GM19035 (cell line): ENCODE results near the gene FPGS.
A peak's percentile ranks its signal among the peaks of the same experiment; 100 is the strongest.
"Not testable (repeated sequence)": the region's sequence is repeated elsewhere in the genome, so short reads cannot be mapped to it uniquely, and the experiment has no call there.

ENCODE experiments used
- ATAC-seq: cut with Tn5 transposase; IDR thresholded peaks from one replicate; pipeline ENCODE4 v1.9.1; 2021; ENCODE audit not compliant: unreplicated experiment

The FPGS gene

DNA sequence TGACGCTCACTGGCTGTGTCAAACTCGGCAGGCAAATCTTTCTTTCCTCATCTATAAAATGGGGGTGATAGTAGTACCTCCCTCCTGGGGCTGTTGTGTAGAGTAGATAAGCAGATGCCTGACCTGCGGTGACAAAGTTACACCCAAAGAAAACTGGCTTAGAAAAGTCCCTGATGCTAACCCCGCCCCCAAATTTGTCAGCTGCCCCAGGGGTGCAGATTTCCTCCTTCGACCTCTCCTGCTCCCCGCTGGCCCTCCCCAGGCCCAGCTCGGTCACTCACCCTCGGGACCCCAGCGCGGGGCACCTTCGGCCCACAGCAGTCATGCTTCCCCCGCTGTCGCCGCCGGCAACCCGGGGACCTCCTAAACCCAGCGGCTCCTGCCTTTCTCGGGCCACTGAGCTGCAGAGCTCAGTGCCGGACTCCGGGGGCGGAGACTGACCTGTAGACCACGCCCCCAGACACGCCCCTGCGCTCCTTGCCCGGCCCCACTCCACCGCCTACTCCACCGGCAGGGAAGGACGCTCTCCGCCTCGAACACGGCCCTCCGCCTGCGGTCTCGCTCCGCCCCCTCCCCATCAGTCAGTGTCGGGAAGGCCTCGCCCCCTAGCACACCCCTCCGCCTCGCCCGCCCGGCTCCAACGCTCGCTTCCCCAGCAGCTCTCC is 31.6 kb upstream of the FPGS start:
- peak; percentile 87 for ATAC-seq

- ATAC-seq: no peak
These were observed 31.0 kb upstream of the FPGS start for GRCh38 chr9:127771570-127772189.

DNA sequence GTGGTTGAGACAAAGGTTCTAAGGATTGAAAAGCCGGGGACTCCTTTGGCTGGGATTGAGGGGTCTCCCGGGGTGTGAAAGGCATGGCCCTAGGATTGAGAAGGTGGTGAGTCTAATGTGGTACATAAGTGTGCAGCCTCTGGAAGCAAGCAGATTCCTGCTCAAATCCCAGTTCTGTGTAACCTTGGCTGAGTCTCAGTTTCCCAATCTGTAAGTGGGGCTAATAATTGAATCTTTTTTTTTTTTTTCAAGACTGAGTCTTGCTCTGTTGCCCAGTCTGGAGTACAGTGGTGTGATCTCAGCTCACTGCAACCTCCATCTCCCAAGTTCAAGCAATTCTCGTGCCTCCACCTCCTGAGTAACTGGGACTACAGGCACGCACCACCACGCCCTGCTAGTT is 30.1 kb upstream of the FPGS start:
- no peak for ATAC-seq

- no peak for ATAC-seq
These were observed 29.4 kb upstream of the FPGS start for GRCh38 chr9:127773272-127773671.

DNA sequence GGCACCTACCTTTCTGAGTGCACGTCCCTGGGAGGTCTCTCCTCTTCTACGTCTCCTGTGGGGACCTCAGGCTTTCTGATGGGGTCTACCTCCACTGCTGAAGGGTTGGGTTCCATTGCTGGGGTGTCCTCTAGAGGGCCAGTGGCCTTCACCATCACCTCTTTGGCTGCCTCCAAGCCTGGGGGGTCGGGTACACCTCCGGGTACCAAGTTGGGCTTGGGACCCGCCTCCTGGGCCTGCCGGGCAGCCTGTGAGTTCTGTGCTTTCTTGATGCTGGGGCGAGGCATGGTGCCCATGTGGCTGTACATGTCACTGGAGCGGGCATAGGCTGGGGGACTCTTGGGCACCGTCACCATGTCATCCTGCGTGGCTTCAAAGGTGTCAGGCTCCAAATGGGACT is 28.7 kb upstream of the FPGS start:
- no peak for ATAC-seq

DNA sequence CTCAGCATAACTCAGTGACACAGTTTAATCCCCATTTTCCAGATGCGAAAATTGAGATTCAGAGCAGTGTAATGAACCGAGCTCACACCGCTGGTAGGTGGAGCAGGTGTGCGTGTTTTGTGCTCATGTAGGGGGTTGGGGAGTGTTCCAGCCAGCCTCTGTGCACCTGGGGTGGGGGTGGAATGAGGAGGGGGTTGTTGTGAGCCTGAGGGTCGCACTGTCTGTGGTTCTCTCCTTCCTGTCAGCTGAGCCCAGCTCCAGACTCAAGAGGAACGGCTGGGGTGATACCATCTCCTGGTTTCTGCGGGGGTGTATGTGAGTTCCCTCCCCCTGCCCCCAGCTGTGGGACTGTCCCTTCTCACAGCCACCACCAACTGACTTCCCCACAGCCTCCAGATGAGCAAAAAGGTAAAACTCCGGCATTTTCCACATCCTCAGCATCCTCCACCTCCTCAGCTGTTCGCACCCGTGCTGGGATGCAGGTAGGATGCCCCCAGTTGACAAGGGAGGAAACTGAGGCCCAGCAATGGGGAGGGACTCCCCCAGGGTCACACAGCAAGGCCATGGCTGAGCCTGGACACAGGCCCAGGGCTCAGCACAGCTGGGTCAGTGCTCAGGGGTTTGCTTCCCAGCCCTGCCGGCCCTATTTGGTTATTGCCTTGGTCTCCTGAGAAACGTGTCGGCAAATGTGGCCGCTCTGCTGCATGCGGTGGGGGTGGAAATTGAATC is 26.3 kb upstream of the FPGS start:
- peak; percentile 32 for ATAC-seq

DNA sequence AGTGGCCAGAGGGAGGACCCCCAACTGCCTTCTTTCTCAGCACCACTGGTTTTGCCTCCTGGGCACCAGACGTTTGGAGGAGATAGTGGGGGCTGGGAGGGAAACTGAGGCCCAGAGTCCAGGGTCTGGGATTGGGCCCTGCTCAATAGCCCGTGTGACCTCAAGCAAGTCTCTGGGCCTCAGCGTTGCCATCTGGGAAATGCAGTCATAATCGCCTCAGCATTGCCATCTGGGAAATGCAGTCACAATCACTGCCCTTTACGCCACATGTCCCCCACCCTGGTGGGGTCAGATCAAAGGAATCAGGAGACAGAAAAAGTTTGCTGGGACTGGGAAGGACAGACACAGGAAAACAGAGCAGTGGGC is 25.8 kb upstream of the FPGS start:
- no peak for ATAC-seq

GRCh38 chr9:127777368-127777980 is 25.2 kb upstream of the FPGS start:
- no peak for ATAC-seq

- peak; percentile 33 for ATAC-seq
These were observed 24.2 kb upstream of the FPGS start, which contains the start of gene SH2D3C for GRCh38 chr9:127778280-127779135. SH2D3C (minus strand) TSS chr9:127778666; CDS start chr9:127778627, 39 bp downstream.

GRCh38 chr9:127779136-127779981 is 23.3 kb upstream of the FPGS start:
- peak; percentile 38 for ATAC-seq

DNA sequence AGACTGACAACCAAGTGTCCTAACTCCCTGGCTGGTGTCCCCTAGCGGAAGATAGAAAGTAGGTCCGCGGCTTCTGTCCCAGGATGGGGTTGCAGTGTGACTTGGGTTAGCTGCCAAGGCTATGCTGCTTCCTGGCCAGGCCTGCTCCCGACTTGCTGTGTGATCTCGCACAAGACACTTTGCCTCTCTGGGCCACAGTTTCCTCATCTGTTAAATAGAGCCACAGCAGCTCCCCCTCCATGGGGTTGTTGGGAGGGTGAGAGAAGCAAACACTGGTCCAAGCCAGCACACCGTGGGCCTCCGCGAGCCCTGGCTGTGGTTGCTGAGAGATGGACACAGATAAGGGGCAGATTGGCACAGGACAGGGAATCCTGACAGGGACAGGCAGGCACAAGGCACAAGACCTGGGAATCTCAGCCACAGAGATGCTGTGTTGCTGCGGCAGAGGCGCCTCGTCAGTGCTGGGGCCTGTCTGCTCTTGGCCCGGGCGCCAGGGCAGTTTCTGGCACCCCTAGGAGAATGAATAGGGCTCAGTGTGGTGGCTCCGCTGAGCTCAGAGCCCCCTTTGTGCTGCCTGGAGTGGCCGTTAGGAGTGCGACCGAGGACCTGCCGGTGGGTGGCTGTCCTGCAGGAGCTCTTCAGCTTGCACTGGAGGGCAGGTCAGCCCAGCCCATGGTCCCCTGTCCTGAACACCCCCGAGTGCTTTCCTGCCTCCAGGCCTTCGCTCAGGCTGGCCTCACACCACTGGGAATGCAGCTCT is 22.4 kb upstream of the FPGS start:
- ATAC-seq: no peak

- ATAC-seq: not testable (repeated sequence)
These were observed 21.8 kb upstream of the FPGS start for GRCh38 chr9:127780909-127781308.

DNA sequence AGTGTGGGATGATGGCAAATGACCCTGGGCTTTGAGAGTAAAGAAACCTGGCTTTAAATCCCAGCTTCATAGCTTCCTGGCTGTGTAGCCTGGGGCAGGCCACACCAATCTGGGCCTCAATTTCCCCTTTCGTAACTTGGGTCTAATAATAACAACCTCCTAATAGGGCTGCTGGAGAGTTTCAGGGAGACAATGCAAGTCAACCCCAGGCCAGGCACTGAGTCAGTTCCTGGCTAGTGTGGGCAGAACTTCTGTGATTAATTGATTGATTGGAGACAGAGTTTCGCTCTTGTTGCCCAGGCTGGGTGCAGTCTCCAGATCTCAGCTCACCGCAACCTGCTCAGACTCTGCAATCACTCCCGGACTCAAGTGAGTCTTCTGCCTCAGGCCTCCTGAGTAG is 20.9 kb upstream of the FPGS start:
- ATAC-seq: no peak

- no peak for ATAC-seq
These were observed 19.3 kb upstream of the FPGS start for GRCh38 chr9:127783111-127784008.

GRCh38 chr9:127785023-127785932 is 17.4 kb upstream of the FPGS start:
- peak; percentile 44 for ATAC-seq

DNA sequence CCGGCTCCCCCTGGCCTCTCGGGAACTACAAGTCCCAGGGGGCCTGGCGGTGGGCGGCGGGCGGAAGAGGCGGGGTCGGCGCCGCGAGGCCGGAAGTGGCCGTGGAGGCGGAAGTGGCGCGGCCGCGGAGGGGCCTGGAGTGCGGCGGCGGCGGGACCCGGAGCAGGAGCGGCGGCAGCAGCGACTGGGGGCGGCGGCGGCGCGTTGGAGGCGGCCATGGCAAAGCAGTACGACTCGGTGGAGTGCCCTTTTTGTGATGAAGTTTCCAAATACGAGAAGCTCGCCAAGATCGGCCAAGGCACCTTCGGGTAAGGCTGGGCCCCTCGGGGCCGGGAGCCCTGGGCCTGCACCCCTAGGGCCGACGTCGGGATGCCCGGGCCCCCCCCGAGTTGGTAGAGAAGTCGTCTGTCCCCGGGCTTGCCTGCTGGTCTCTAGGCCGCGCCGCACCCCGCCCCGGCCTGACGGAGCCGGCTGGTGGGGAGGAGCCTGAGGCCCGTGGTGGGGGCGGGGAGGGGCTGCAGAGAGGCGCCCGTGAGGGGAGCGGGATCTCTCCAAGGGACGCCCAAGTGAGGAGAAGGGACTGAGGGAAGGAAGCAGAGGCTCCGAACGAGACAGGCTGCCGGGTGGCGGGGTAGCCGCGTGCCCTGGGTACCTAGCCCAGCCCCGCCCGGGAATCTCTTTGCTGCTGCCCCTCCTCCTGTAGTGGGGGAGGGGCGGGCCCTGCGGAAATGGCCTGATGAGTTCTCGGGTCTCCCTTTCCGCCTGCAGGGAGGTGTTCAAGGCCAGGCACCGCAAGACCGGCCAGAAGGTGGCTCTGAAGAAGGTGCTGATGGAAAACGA is 16.5 kb upstream of the FPGS start, which contains the start of gene CDK9:
Gene CDK9 (plus strand): TSS at position 102 of the 840 bp plus-strand sequence. CDS start 115 bp downstream, at position 217.
- peak; percentile 60 for ATAC-seq
